Stimulated activated CD4-positive, alpha-beta T cell treated with anti-CD3 and anti-CD28 coated beads, Interleukin-2, amount 100 ng/mL, for 24 hours (primary cell): ENCODE data around the gene RRP1.
A peak's percentile ranks its signal among the peaks of the same experiment; 100 is the strongest.

Source experiments
- DNase-seq, 2 donors: peaks; one replicate each; pipeline ENCODE4 v3.0.0-alpha.2; 2020

Gene RRP1

GRCh38 chr21:43759651-43760050 lies 29.7 kb upstream of the RRP1 start:
- DNase-seq, result no peak

GRCh38 chr21:43760391-43760958 lies 28.9 kb upstream of the RRP1 start:
- DNase-seq, result no peak

GRCh38 chr21:43761886-43762285 lies 27.5 kb upstream of the RRP1 start:
- DNase-seq, result no peak

GRCh38 chr21:43762303-43763128 lies 26.9 kb upstream of the RRP1 start:
- no peak for DNase-seq

GRCh38 chr21:43763901-43764523 lies 25.4 kb upstream of the RRP1 start:
- DNase-seq, result no peak

GRCh38 chr21:43764576-43765495 lies 24.5 kb upstream of the RRP1 start:
- no peak for DNase-seq

- DNase-seq, result no peak
These were observed 22.5 kb upstream of the RRP1 start for GRCh38 chr21:43766734-43767497.

- DNase-seq, result no peak
These were observed 21.8 kb upstream of the RRP1 start for GRCh38 chr21:43767498-43767983.

- DNase-seq, result no peak
These were observed 21.2 kb upstream of the RRP1 start for GRCh38 chr21:43767984-43768867.

- no peak for DNase-seq
These were observed 20.6 kb upstream of the RRP1 start for GRCh38 chr21:43768868-43769167.

GRCh38 chr21:43769325-43769958 lies 19.9 kb upstream of the RRP1 start:
- no peak for DNase-seq

GRCh38 chr21:43770066-43770655 lies 19.2 kb upstream of the RRP1 start:
- no peak for DNase-seq

GRCh38 chr21:43771199-43771675 lies 18.1 kb upstream of the RRP1 start:
- DNase-seq, result no peak

GRCh38 chr21:43771698-43772424 lies 17.5 kb upstream of the RRP1 start:
- DNase-seq, result no peak

GRCh38 chr21:43772425-43772821 lies 17.0 kb upstream of the RRP1 start:
- DNase-seq, result no peak

- no peak for DNase-seq
These were observed 15.2 kb upstream of the RRP1 start for GRCh38 chr21:43774163-43774562.

GRCh38 chr21:43775190-43775589 lies 14.2 kb upstream of the RRP1 start:
- no peak for DNase-seq

GRCh38 chr21:43775795-43776430 lies 13.5 kb upstream of the RRP1 start, which contains the start of gene CSTB:
CSTB (minus strand) TSS chr21:43776308; CDS start chr21:43776269, 39 bp downstream.
- DNase-seq, result peak; percentile 85 to 88

- no peak for DNase-seq
These were observed 11.4 kb upstream of the RRP1 start for GRCh38 chr21:43777953-43778352.
